Left lung (tissue), 10 donors: Measurements from ENCODE around the gene CD53. TPM values are rescaled to one million over a fixed set of nuclear protein-coding genes. Genes with fewer than 3 reads are reported as not detected.
A peak's percentile ranks its signal among the peaks of the same experiment; 100 is the strongest.

ENCODE experiments used
- ATAC-seq: fragments of 200-7000 bp; cut with Tn5 transposase; one replicate; pipeline ENCODE4 v1.9.1; 2020; ENCODE audit warnings: moderate library complexity
- DNase-seq, 4 donors: peaks; one replicate each; pipeline ENCODE4 v3.0.0-alpha.2; 2013 to 2020
- H3K27ac ChIP-seq, 2 donors: fragments of 200-600 bp; sonication (generic) in 1 of 2; one replicate each; pipeline versions ENCODE4 v1.5.0 to v1.8.0; 2020 to 2021
- H3K27me3 ChIP-seq, 2 donors: fragments of 200-600 bp; sonication (generic) in 1 of 2; one replicate each; pipeline versions ENCODE4 v1.5.0 to v1.8.0; 2020 to 2021
- H3K36me3 ChIP-seq, 2 donors: fragments of 200-600 bp; sonication (generic) in 1 of 2; one replicate each; pipeline versions ENCODE4 v1.5.0 to v1.8.0; 2020 to 2021
- H3K4me1 ChIP-seq, 2 donors: fragments of 200-600 bp; one replicate each; pipeline ENCODE4 v1.8.0; 2021
- H3K4me3 ChIP-seq, 2 donors: fragments of 200-600 bp; sonication (generic) in 1 of 2; one replicate each; pipeline versions ENCODE4 v1.5.0 to v1.8.0; 2020 to 2021; ENCODE audit warnings: mild to moderate bottlenecking in 1 of 2
- H3K9me3 ChIP-seq, 2 donors: fragments of 200-600 bp; sonication (generic) in 1 of 2; one replicate each; pipeline versions ENCODE4 v1.5.0 to v1.8.0; 2020 to 2021
- CTCF ChIP-seq, 2 donors: fragments of 200-600 bp; sonication (generic) in 1 of 2; IDR thresholded peaks; one replicate each; pipeline versions ENCODE4 v1.5.0 to v1.8.0; 2021; ENCODE audit warnings: antibody characterized with exemption in 2 of 2
- intact Hi-C, 2 donors: fragments of 100-400 bp; cut with DNase I; formaldehyde crosslinking; loops; one replicate each; pipeline versions ENCODE4 v1.11.2 to v1.14.2; 2022
- polyA plus RNA-seq, 6 donors: library from polyadenylated mRNA; unstranded; fragments of 120-200 nt; gene quantifications; one replicate each; pipeline ENCODE4 v1.2.1, GENCODE V29; 2013; ENCODE audit not compliant: insufficient read length in 6 of 6
- total RNA-seq, 2 donors: library from RNA; stranded (reverse); fragmentation: NEBNext Ultra II Directional; extraction: Animal tissue kit (Norgen Biotek cat#: 25700); gene quantifications; one replicate each; pipeline ENCODE4 v1.2.1, GENCODE V29; 2021
- donor health status: DM: no; HTN: yes; CAD: no.
- donor health status: DM: no; HTN: no; CAD: no.

Gene CD53
- total and polyA plus RNA-seq, 8 donors: 7.8 to 261 (median 10.9) TPM

GRCh38 chr1:110879758-110880606 is 7.0 kb downstream of the CD53 start:
- no peak for TF ChIP-seq CTCF (IDR thresholded peaks at IDR 0.05)
- Histone ChIP-seq H3K27me3 (no peaks in the 10 kb centered on the region), H3K4me1 (peaks cover 0 to 88% of the 10 kb centered on the region in 2 donors), H3K36me3 (no peaks in the 10 kb centered on the region), H3K4me3 (peak overlapping the region in 1 of 2 donors; percentile 13), H3K9me3 (no peaks in the 10 kb centered on the region), H3K27ac (peak overlapping the region; percentile 17 to 81)
- intact Hi-C loops: no loop called here
- DNase-seq (no peak), ATAC-seq (peak; percentile 80)

- Histone ChIP-seq H3K9me3 (no peaks in the 10 kb centered on the region), H3K36me3 (no peaks in the 10 kb centered on the region), H3K4me3 (peak overlapping the region in 1 of 2 donors; percentile 13), H3K4me1 (peaks cover 0 to 84% of the 10 kb centered on the region in 2 donors), H3K27me3 (no peaks in the 10 kb centered on the region), H3K27ac (peak overlapping the region; percentile 17 to 81)
- ATAC-seq: peak; percentile 17
- TF ChIP-seq CTCF (IDR thresholded peaks at IDR 0.05): no peak
- intact Hi-C loops: no loop called here
- DNase-seq: no peak
Measured at GRCh38 chr1:110880708-110881374, 7.9 kb downstream of the CD53 start.

GRCh38 chr1:110888049-110888448 is 15.1 kb downstream of the CD53 start:
- TF ChIP-seq CTCF (IDR thresholded peaks at IDR 0.05): no peak
- DNase-seq: no peak
- H3K4me1 ChIP-seq: peaks cover 0 to 49% of the 10 kb centered on the region in 2 donors
- intact Hi-C loops: no loop called here
- no peak for ATAC-seq
- no peaks in the 10 kb centered on the region for H3K27me3 ChIP-seq
- H3K9me3 ChIP-seq: no peaks in the 10 kb centered on the region
- H3K27ac ChIP-seq: no peak overlapping the region
- H3K4me3 ChIP-seq: no peak overlapping the region
- H3K36me3 ChIP-seq: peaks cover 0 to 15% of the 10 kb centered on the region in 2 donors

- DNase-seq (no peak), ATAC-seq (no peak)
- Histone ChIP-seq H3K4me3 (no peak overlapping the region), H3K9me3 (no peaks in the 10 kb centered on the region), H3K27me3 (no peaks in the 10 kb centered on the region), H3K36me3 (peaks cover 0 to 21% of the 10 kb centered on the region in 2 donors), H3K4me1 (peaks cover 0 to 43% of the 10 kb centered on the region in 2 donors), H3K27ac (no peak overlapping the region)
- intact Hi-C loops: no loop called here
- TF ChIP-seq CTCF (IDR thresholded peaks at IDR 0.05): no peak
Measured at GRCh38 chr1:110888641-110889040, 15.7 kb downstream of the CD53 start.
